HepG2 (cell line): Measurements from ENCODE around the gene OR6S1. TPM values are rescaled to one million over a fixed set of nuclear protein-coding genes. Genes with fewer than 3 reads are reported as not detected.

Experiments
- AGO1 ChIP-seq: fragments of 200-400 bp; formaldehyde crosslinking; IDR thresholded peaks from 2 replicates; pipeline ENCODE4 v1.6.1; 2017; ENCODE audit warnings: mild to moderate bottlenecking, low read depth, low read length, moderate library complexity; ENCODE audit not compliant: poor library complexity, severe bottlenecking
- ATRX ChIP-seq: sonication (generic); formaldehyde crosslinking; IDR thresholded peaks from 2 replicates; pipeline ENCODE4 v1.4.0; 2020; ENCODE audit warnings: missing genetic modification reagents, borderline replicate concordance
- BCLAF1 ChIP-seq: fragments of 450-650 bp; IDR thresholded peaks from 2 replicates; pipeline ENCODE4 v1.6.1; 2017; ENCODE audit warnings: mild to moderate bottlenecking
- CCDC6 ChIP-seq: sonication (generic); formaldehyde crosslinking; IDR thresholded peaks from 2 replicates; pipeline ENCODE4 v1.8.1; 2022; ENCODE audit warnings: mild to moderate bottlenecking, missing genetic modification reagents, moderate library complexity
- ETV5 ChIP-seq: IDR thresholded peaks from 2 replicates; pipeline ENCODE4 v1.6.1; 2018; ENCODE audit warnings: missing biosample characterization, missing genetic modification reagents, inconsistent platforms, borderline replicate concordance
- FOSL1 ChIP-seq: sonication (generic); formaldehyde crosslinking; IDR thresholded peaks from 2 replicates; pipeline ENCODE4 v1.9.0; 2021; ENCODE audit warnings: missing genetic modification reagents, borderline replicate concordance
- GATAD2A ChIP-seq: IDR thresholded peaks from 2 replicates; pipeline ENCODE4 v1.6.1; 2016
- HIVEP1 ChIP-seq: sonication (generic); formaldehyde crosslinking; IDR thresholded peaks from 2 replicates; pipeline ENCODE4 v1.4.0; 2020; ENCODE audit warnings: mild to moderate bottlenecking, missing genetic modification reagents
- HNRNPL ChIP-seq: fragments of 200-400 bp; formaldehyde crosslinking; IDR thresholded peaks from 2 replicates; pipeline ENCODE4 v1.6.1; 2017; ENCODE audit warnings: mild to moderate bottlenecking, low read depth, low read length
- ISX ChIP-seq: sonication (generic); formaldehyde crosslinking; conservative IDR thresholded peaks from 2 replicates; pipeline ENCODE4 v1.5.0; 2020; ENCODE audit warnings: missing genetic modification reagents
- KDM3A ChIP-seq: IDR thresholded peaks from 2 replicates; pipeline ENCODE4 v1.6.1; 2018; ENCODE audit warnings: low read depth, missing compliant biosample characterization
- MIXL1 ChIP-seq: IDR thresholded peaks from 2 replicates; pipeline ENCODE4 v1.6.1; 2016
- NFKBIZ ChIP-seq: IDR thresholded peaks from 2 replicates; pipeline ENCODE4 v1.6.1; 2018; ENCODE audit warnings: missing genetic modification reagents, missing compliant biosample characterization
- NFYC ChIP-seq: IDR thresholded peaks from 2 replicates; pipeline ENCODE4 v1.6.1; 2016; ENCODE audit warnings: missing genetic modification reagents, missing compliant biosample characterization
- POLR2AphosphoS2 ChIP-seq: IDR thresholded peaks from 2 replicates; pipeline ENCODE4 v1.6.1; 2011; ENCODE audit warnings: low read depth, low read length, improper control_type of control experiment
- RFXAP ChIP-seq: sonication (generic); formaldehyde crosslinking; IDR thresholded peaks from 2 replicates; pipeline ENCODE4 v1.4.0; 2020; ENCODE audit warnings: missing genetic modification reagents, borderline replicate concordance
- RNF2 ChIP-seq: fragments of 450-650 bp; conservative IDR thresholded peaks from 2 replicates; pipeline ENCODE4 v1.6.1; 2016; ENCODE audit warnings: low read depth
- SAP130 ChIP-seq: IDR thresholded peaks from 2 replicates; pipeline ENCODE4 v1.6.1; 2016; ENCODE audit warnings: low read depth
- SSRP1 ChIP-seq: IDR thresholded peaks from 2 replicates; pipeline ENCODE4 v1.6.1; 2016; ENCODE audit warnings: control low read depth
- TEAD3 ChIP-seq: optimal IDR thresholded peaks from 2 replicates; pipeline ENCODE3; 2016; ENCODE audit warnings: borderline replicate concordance
- THAP11 ChIP-seq: IDR thresholded peaks from 2 replicates; pipeline ENCODE4 v1.6.1; 2016; ENCODE audit warnings: missing biosample characterization, missing genetic modification reagents
- ZNF382 ChIP-seq: sonication (generic); formaldehyde crosslinking; IDR thresholded peaks from 2 replicates; pipeline ENCODE4 v1.5.0; 2020; ENCODE audit warnings: missing genetic modification reagents, mild to moderate bottlenecking, borderline replicate concordance
- ZNF564 ChIP-seq: sonication (generic); formaldehyde crosslinking; IDR thresholded peaks from 2 replicates; pipeline ENCODE4 v1.8.1; 2023; ENCODE audit warnings: mild to moderate bottlenecking, missing genetic modification reagents
- ZNF709 ChIP-seq: sonication (generic); formaldehyde crosslinking; IDR thresholded peaks from 2 replicates; pipeline ENCODE4 v1.5.0; 2020; ENCODE audit warnings: mild to moderate bottlenecking, missing genetic modification reagents
- ZNF790 ChIP-seq: sonication (generic); formaldehyde crosslinking; IDR thresholded peaks from 2 replicates; pipeline ENCODE4 v1.8.0; 2022; ENCODE audit warnings: missing genetic modification reagents, mild to moderate bottlenecking, borderline replicate concordance
- polyA plus RNA-seq, 8 experiments: library from polyadenylated mRNA; depleted of rRNA in 3 of 8; stranded (reverse) in 7 of 8; unstranded in 1 of 8; fragments of >200 nt; fragmentation: Illumina TruSeq in 4 of 8; extraction: Trizol in 4 of 8; gene quantifications; 2 replicates each; pipeline versions ENCODE4 v1.2.1 to v1.2.3, GENCODE V29; 2011 to 2016; ENCODE audit warnings: low read depth in 4 of 8, missing spikeins in 1 of 8, mixed read lengths in 1 of 8; ENCODE audit not compliant: insufficient read depth in 1 of 8
- total RNA-seq, 5 experiments: library from RNA; depleted of rRNA; stranded (reverse); fragments of >200 nt; fragmentation: Illumina TruSeq; extraction: Trizol; gene quantifications; 2 replicates each; pipeline ENCODE4 v1.2.3, GENCODE V29; 2016; ENCODE audit warnings: low read depth in 1 of 5
- TF ChIP-seq, protein P1 (sequence below): sonication (generic); formaldehyde crosslinking; IDR thresholded peaks from 2 replicates; pipeline ENCODE4 v1.4.0; 2020; ENCODE audit warnings: missing genetic modification reagents, mild to moderate bottlenecking, borderline replicate concordance
- TF ChIP-seq, protein P2 (sequence below): sonication (generic); formaldehyde crosslinking; IDR thresholded peaks from 2 replicates; pipeline ENCODE4 v1.5.0; 2020; ENCODE audit warnings: mild to moderate bottlenecking, missing genetic modification reagents

OR6S1 gene
- total and polyA plus RNA-seq, 2 of the 13 experiments (the other 11 are each of a cell fraction or from before 2014, with no cell fraction given) = 0.09 TPM; not detected in 1

GRCh38 chr14:20631023-20631879 lies 10.2 kb downstream of the OR6S1 start (continued):
- TF ChIP-seq ISX (CRISPR knock-in tag) (no peak), MIXL1 (CRISPR knock-in tag) (peak; percentile 86), GATAD2A (CRISPR knock-in tag) (peak; percentile 54; the same call in 1 of the 2 replicates), THAP11 (0 out of 2 replicates have a peak, but pooled peaks have one; percentile 28), RFXAP (CRISPR knock-in tag) (no peak), ETV5 (no peak), AGO1 (no peak), ZNF564 (CRISPR knock-in tag) (no peak), HIVEP1 (CRISPR knock-in tag) (no peak), SSRP1 (peak; percentile 41; the same call in 1 of the 2 replicates), NFKBIZ (CRISPR knock-in tag) (no peak), ZNF382 (CRISPR knock-in tag) (no peak), TEAD3 (no peak), CCDC6 (no peak), KDM3A (CRISPR knock-in tag) (no peak), FOSL1 (no peak), POLR2AphosphoS2 (no peak), NFYC (CRISPR knock-in tag) (no peak), ZNF709 (CRISPR knock-in tag) (no peak), SAP130 (CRISPR knock-in tag) (peak; percentile 18; the same call in 1 of the 2 replicates), ZNF790 (CRISPR knock-in tag) (no peak), BCLAF1 (no peak), ATRX (no peak), RNF2 (no peak), HNRNPL (no peak)
- TF ChIP-seq, protein P1, sequence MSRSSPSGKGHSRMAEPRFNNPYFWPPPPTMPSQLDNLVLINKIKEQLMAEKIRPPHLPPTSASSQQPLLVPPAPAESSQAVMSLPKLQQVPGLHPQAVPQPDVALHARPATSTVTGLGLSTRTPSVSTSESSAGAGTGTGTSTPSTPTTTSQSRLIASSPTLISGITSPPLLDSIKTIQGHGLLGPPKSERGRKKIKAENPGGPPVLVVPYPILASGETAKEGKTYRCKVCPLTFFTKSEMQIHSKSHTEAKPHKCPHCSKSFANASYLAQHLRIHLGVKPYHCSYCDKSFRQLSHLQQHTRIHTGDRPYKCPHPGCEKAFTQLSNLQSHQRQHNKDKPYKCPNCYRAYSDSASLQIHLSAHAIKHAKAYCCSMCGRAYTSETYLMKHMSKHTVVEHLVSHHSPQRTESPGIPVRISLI (CRISPR knock-in tag) = no peak
- TF ChIP-seq, protein P2, sequence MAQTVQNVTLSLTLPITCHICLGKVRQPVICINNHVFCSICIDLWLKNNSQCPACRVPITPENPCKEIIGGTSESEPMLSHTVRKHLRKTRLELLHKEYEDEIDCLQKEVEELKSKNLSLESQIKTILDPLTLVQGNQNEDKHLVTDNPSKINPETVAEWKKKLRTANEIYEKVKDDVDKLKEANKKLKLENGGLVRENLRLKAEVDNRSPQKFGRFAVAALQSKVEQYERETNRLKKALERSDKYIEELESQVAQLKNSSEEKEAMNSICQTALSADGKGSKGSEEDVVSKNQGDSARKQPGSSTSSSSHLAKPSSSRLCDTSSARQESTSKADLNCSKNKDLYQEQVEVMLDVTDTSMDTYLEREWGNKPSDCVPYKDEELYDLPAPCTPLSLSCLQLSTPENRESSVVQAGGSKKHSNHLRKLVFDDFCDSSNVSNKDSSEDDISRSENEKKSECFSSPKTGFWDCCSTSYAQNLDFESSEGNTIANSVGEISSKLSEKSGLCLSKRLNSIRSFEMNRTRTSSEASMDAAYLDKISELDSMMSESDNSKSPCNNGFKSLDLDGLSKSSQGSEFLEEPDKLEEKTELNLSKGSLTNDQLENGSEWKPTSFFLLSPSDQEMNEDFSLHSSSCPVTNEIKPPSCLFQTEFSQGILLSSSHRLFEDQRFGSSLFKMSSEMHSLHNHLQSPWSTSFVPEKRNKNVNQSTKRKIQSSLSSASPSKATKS (CRISPR knock-in tag) = no peak
